ENCODE data around the gene KRT84.
"Not testable (repeated sequence)": the region's sequence is repeated elsewhere in the genome, so short reads cannot be mapped to it uniquely, and the experiment has no call there.

The KRT84 gene

GRCh38 chr12:52359621-52360061, 25.8 kb downstream of the KRT84 start:
- no peak for DNase-seq

GRCh38 chr12:52358575-52359350, 26.7 kb downstream of the KRT84 start:
- DNase-seq, result no peak

- no peak for DNase-seq
Observed at GRCh38 chr12:52356762-52357580, 28.5 kb downstream of the KRT84 start.

GRCh38 chr12:52356031-52356761, 29.3 kb downstream of the KRT84 start:
- DNase-seq, result no peak

GRCh38 chr12:52355176-52355575, 30.3 kb downstream of the KRT84 start:
- no peak for DNase-seq

- DNase-seq, result no peak
Observed at GRCh38 chr12:52354200-52354599, 31.3 kb downstream of the KRT84 start.

GRCh38 chr12:52353766-52354165, 31.7 kb downstream of the KRT84 start:
- DNase-seq, result no peak

GRCh38 chr12:52352951-52353350, 32.5 kb downstream of the KRT84 start:
- DNase-seq, result no peak

- no peak for DNase-seq
Observed at GRCh38 chr12:52351196-52352059, 34.0 kb downstream of the KRT84 start.

- DNase-seq, result no peak
Observed at GRCh38 chr12:52350786-52351185, 34.7 kb downstream of the KRT84 start.

- no peak for DNase-seq
Observed at GRCh38 chr12:52350021-52350620, 35.3 kb downstream of the KRT84 start.

GRCh38 chr12:52349196-52349595, 36.3 kb downstream of the KRT84 start:
- DNase-seq, result no peak

- DNase-seq, result no peak
Observed at GRCh38 chr12:52347551-52348510, 37.6 kb downstream of the KRT84 start.

- DNase-seq, result no peak
Observed at GRCh38 chr12:52347016-52347415, 38.4 kb downstream of the KRT84 start.

- DNase-seq, result no peak
Observed at GRCh38 chr12:52346593-52346992, 38.9 kb downstream of the KRT84 start.

GRCh38 chr12:52345041-52345440, 40.4 kb downstream of the KRT84 start:
- DNase-seq, result not testable (repeated sequence)

GRCh38 chr12:52344111-52344510, 41.3 kb downstream of the KRT84 start:
- DNase-seq, result no peak

- no peak for DNase-seq
Observed at GRCh38 chr12:52343550-52343949, 41.9 kb downstream of the KRT84 start.

- no peak for DNase-seq
Observed at GRCh38 chr12:52342781-52343490, 42.5 kb downstream of the KRT84 start.

- no peak for DNase-seq
Observed at GRCh38 chr12:52341066-52341580, 44.3 kb downstream of the KRT84 start.

Data from NCI-H1048 (cell line).